PC-3 (cell line): ENCODE measurements around the gene HOXB7. TPM values are rescaled to one million over a fixed set of nuclear protein-coding genes. Genes with fewer than 3 reads are reported as not detected.

Source experiments
- ATAC-seq: fragments of 200-7000 bp; cut with Tn5 transposase; 2 replicates; pipeline ENCODE4 v1.9.1; 2020; ENCODE audit warnings: mild to moderate bottlenecking, moderate library complexity
- BruUV-seq: library from RNA; stranded (reverse); fragments of 400-500 nt; replicated peaks from 2 replicates; lab custom pipeline; 2021; lab: Mats Ljungman, UMichigan
- CTCF ChIA-PET: fragments of 300-600 bp; sonication (Branson Sonifier 250); formaldehyde crosslinking; loops from one replicate; lab custom pipeline; 2022; ENCODE audit warnings: antibody characterized with exemption; lab: Charles Lee
- POLR2A ChIA-PET: fragments of 300-600 bp; sonication (Branson Sonifier 250); formaldehyde crosslinking; loops from one replicate; lab custom pipeline; 2022; ENCODE audit warnings: antibody characterized with exemption; ENCODE audit not compliant: unreplicated experiment; lab: Charles Lee
- DNase-seq: peaks from one replicate; pipeline ENCODE4 v3.0.0-alpha.2; 2015
- H2AFZ ChIP-seq: fragments of 300-600 bp; sonication (generic); 2 replicates; pipeline ENCODE4 v1.6.0; 2016; ENCODE audit warnings: antibody characterized with exemption, low read length
- H3F3A ChIP-seq: fragments of 300-600 bp; sonication (generic); one replicate; pipeline ENCODE4 v1.6.0; 2017; ENCODE audit warnings: antibody characterized with exemption, low read length, control low read depth, mild to moderate bottlenecking; ENCODE audit not compliant: unreplicated experiment
- H3K27ac ChIP-seq: fragments of 300-600 bp; sonication (generic); 2 replicates; pipeline ENCODE4 v1.5.1; 2016; ENCODE audit warnings: mild to moderate bottlenecking, low read length
- H3K27me3 ChIP-seq: fragments of 300-600 bp; sonication (generic); 2 replicates; pipeline ENCODE4 v1.6.1; 2016; ENCODE audit warnings: low read length, mixed read lengths
- H3K36me3 ChIP-seq: fragments of 300-600 bp; sonication (generic); 2 replicates; pipeline ENCODE4 v1.6.1; 2016; ENCODE audit warnings: low read depth, mixed run types, low read length, mixed read lengths
- H3K4me1 ChIP-seq: fragments of 300-600 bp; sonication (generic); 2 replicates; pipeline ENCODE4 v1.5.1; 2016; ENCODE audit warnings: low read length; ENCODE audit not compliant: insufficient read depth
- H3K4me2 ChIP-seq: fragments of 300-600 bp; sonication (generic); 2 replicates; pipeline ENCODE4 v1.6.0; 2016; ENCODE audit warnings: low read length
- H3K4me3 ChIP-seq: fragments of 300-600 bp; sonication (generic); 2 replicates; pipeline ENCODE4 v1.5.1; 2016; ENCODE audit warnings: mild to moderate bottlenecking, low read length, mixed read lengths
- H3K79me2 ChIP-seq: fragments of 300-600 bp; sonication (generic); 2 replicates; pipeline ENCODE4 v1.6.1; 2017; ENCODE audit warnings: low read length, mixed read lengths
- H3K9ac ChIP-seq: fragments of 300-600 bp; sonication (generic); 2 replicates; pipeline ENCODE4 v1.6.0; 2016; ENCODE audit warnings: mild to moderate bottlenecking, low read length
- H3K9me2 ChIP-seq: fragments of 300-600 bp; sonication (generic); replicated peaks from 2 replicates; pipeline ENCODE4 v1.6.1; 2016; ENCODE audit warnings: mixed run types, low read length, mixed read lengths
- H3K9me3 ChIP-seq: fragments of 300-600 bp; sonication (generic); 2 replicates; pipeline ENCODE4 v1.6.1; 2016; ENCODE audit warnings: low read length, mixed read lengths
- H4K20me1 ChIP-seq: fragments of 300-600 bp; sonication (generic); 2 replicates; pipeline ENCODE4 v1.6.1; 2016; ENCODE audit warnings: low read length, mixed read lengths
- EZH2 ChIP-seq: fragments of 300-600 bp; sonication (generic); IDR thresholded peaks from one replicate; pipeline ENCODE4 v1.6.1; 2017; ENCODE audit warnings: antibody characterized with exemption, mild to moderate bottlenecking, low read length; ENCODE audit not compliant: unreplicated experiment
- EZH2phosphoT487 ChIP-seq: fragments of 300-600 bp; sonication (generic); IDR thresholded peaks from 2 replicates; pipeline ENCODE4 v1.6.1; 2018; ENCODE audit warnings: mild to moderate bottlenecking, antibody characterized with exemption, low read length, borderline replicate concordance
- intact Hi-C: fragments of 100-400 bp; cut with micrococcal nuclease; formaldehyde crosslinking; loops from 2 replicates; pipeline ENCODE4 v1.9.0; 2023
- total RNA-seq: library from RNA; depleted of rRNA; stranded (reverse); fragments of >200 nt; gene quantifications from 2 replicates; pipeline ENCODE4 v1.2.3, GENCODE V29; 2014
- TF ChIP-seq, protein P1 (sequence below): fragments of 300-600 bp; sonication (generic); conservative IDR thresholded peaks from 2 replicates; pipeline ENCODE4 v1.5.1; 2017; ENCODE audit warnings: antibody characterized with exemption, low read depth, mild to moderate bottlenecking, low read length

Gene HOXB7
- total RNA-seq, 1 experiment from 2014 or later = not detected

DNA sequence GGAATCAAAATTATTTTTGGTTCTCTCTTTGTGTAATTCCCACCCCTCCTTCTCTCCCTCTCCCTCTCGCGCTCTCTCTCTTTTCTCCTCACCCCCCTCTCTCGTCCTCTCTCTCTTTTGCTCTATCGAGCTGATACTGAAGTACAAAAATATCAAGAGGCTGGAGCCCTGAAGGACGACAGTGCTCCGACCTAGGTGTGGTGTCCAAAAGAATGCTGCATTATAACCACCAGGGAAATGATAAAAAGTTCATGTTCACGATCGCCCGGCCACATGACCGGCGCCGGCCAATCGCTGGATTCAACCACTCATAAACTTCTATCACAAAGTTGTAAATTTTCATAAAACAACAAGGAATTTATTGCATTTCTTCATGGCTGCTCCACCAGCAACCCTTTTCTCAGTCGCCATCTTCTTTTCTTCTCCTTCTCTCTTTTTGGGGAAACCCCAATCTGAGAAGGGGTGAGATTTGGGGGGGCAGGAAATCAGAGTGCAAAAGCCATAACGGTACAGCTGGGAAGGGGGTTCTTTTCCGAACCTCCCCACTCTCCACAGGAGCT lies 6.0 kb downstream of the HOXB7 start, which contains the start of gene HOXB6:
TSS of gene HOXB6 (minus strand) at position 217 of the 560 bp plus-strand sequence. CDS start 6,836 bp downstream, outside the sequence.
- Histone ChIP-seq H3K27ac (peak within 1 kb of the TSS; percentile 60), H3K4me3 (peak within 1 kb of the TSS; percentile 82), H3K9ac (peak within 1 kb of the TSS; percentile 69), H3K9me3 (no peaks in the 10 kb centered on the region), H3K4me1 (peaks cover 21% of the 10 kb centered on the region), H3F3A (no peaks in the 10 kb centered on the region), H3K36me3 (no peaks in the 10 kb centered on the region), H3K79me2 (peaks cover 49% of the 10 kb centered on the region), H2AFZ (peak within 1 kb of the TSS; percentile 92), H3K4me2 (peak within 1 kb of the TSS; percentile 95), H3K9me2 (no peaks in the 10 kb centered on the region), H3K27me3 (no peaks in the 10 kb centered on the region), H4K20me1 (peaks cover 14% of the 10 kb centered on the region; the same call in 1 of the 2 replicates)
- CTCF ChIA-PET = interaction anchor here (0.5 kb wide), 1 partner anchor 287 kb away, joined by 3 read pairs; no protein-coding TSS in a partner anchor
- no peak for TF ChIP-seq EZH2
- TF ChIP-seq EZH2phosphoT487 = no peak
- TF ChIP-seq, protein P1, sequence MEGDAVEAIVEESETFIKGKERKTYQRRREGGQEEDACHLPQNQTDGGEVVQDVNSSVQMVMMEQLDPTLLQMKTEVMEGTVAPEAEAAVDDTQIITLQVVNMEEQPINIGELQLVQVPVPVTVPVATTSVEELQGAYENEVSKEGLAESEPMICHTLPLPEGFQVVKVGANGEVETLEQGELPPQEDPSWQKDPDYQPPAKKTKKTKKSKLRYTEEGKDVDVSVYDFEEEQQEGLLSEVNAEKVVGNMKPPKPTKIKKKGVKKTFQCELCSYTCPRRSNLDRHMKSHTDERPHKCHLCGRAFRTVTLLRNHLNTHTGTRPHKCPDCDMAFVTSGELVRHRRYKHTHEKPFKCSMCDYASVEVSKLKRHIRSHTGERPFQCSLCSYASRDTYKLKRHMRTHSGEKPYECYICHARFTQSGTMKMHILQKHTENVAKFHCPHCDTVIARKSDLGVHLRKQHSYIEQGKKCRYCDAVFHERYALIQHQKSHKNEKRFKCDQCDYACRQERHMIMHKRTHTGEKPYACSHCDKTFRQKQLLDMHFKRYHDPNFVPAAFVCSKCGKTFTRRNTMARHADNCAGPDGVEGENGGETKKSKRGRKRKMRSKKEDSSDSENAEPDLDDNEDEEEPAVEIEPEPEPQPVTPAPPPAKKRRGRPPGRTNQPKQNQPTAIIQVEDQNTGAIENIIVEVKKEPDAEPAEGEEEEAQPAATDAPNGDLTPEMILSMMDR = no peak
- BruUV-seq = TSS peak; percentile 68
- POLR2A ChIA-PET = interaction anchor here (0.5 kb wide), 1 partner anchor 381 kb away, joined by 3 read pairs; no protein-coding TSS in a partner anchor
- peak; percentile 79 for DNase-seq
- peak; percentile 37 for ATAC-seq
- intact Hi-C loops = no loop called here

DNA sequence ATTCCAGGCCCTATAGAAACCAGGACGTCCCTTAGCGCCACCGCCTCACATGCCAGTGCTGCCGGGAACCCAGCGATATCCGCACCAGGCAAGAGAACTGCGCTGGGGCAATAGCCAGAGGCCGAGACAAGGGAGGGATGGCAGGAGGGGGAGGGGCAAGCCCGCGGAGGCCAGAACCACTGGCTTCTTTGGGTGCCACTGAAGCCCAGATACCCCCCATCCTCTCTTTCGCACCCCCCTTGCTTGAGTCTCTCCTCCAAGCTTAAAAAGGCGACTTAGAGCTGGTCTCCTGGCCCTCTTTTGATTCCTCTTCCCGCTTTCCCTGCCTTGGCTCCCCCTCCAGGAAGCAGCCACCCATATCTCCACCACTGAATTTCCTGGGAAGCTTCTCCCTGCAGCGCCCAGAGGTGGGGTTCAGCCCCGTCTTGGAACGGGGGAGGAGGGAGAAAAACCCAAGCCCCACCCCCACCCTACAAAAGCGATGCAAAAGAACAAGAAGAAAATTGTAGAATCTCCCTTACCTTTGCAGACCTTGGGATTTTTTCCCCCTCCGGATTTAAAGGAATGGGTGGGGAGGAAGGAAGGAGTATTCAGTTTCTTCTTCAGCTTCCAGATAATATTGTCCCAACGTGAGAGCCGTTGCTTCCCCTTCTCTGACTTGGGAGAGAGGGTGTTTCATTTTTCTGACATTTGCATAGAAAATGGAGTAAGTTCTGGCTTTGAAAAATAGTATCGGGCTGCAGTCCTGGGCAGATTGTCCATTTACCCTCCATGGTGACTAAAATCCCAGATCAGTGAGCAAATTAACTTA lies 6.7 kb downstream of the HOXB7 start:
- H3K4me2 ChIP-seq = peak overlapping the region; percentile 95
- peak overlapping the region; percentile 69 for H3K9ac ChIP-seq
- peaks cover 21% of the 10 kb centered on the region for H4K20me1 ChIP-seq
- no peaks in the 10 kb centered on the region for H3F3A ChIP-seq
- H2AFZ ChIP-seq = peak overlapping the region; percentile 92
- no peaks in the 10 kb centered on the region for H3K36me3 ChIP-seq
- peak overlapping the region; percentile 60 for H3K27ac ChIP-seq
- peaks cover 56% of the 10 kb centered on the region for H3K79me2 ChIP-seq
- TF ChIP-seq, protein P1 = no peak
- no peak for TF ChIP-seq EZH2phosphoT487
- no peak for TF ChIP-seq EZH2
- BruUV-seq = TSS peak; percentile 58
- H3K27me3 ChIP-seq = no peaks in the 10 kb centered on the region
- peaks cover 23% of the 10 kb centered on the region for H3K4me1 ChIP-seq
- ChIA-PET CTCF (interaction anchor here (0.5 to 0.7 kb wide), 2 partner anchors 108 to 191 kb away, joined by 3 to 5 read pairs; no protein-coding TSS in a partner anchor), POLR2A (interaction anchor here (0.5 to 0.6 kb wide), 3 partner anchors 111 to 593 kb away, joined by 3 read pairs; no protein-coding TSS in a partner anchor)
- H3K9me2 ChIP-seq = no peaks in the 10 kb centered on the region
- intact Hi-C loops = no loop called here
- no peaks in the 10 kb centered on the region for H3K9me3 ChIP-seq
- peak overlapping the region; percentile 82 for H3K4me3 ChIP-seq
- DNase-seq (peak; percentile 79), ATAC-seq (peak; percentile 61)
